Mucosa of descending colon (tissue), 3 donors: ENCODE measurements around the gene HOXA4. TPM values are rescaled to one million over a fixed set of nuclear protein-coding genes. Genes with fewer than 3 reads are reported as not detected.

Experiments
- ATAC-seq: fragments of 200-7000 bp; cut with Tn5 transposase; one replicate; pipeline ENCODE4 v1.9.1; 2020; ENCODE audit warnings: mild to moderate bottlenecking, moderate library complexity
- DNase-seq, 3 donors: peaks; one replicate each; pipeline ENCODE4 v3.0.0-alpha.2; 2020
- H3K36me3 ChIP-seq: fragments of 200-600 bp; one replicate; pipeline ENCODE4 v1.8.0; 2021; ENCODE audit warnings: low read depth, mild to moderate bottlenecking
- H3K4me1 ChIP-seq: fragments of 200-600 bp; one replicate; pipeline ENCODE4 v1.8.0; 2021; ENCODE audit warnings: low read depth, mild to moderate bottlenecking
- H3K4me3 ChIP-seq: fragments of 200-600 bp; one replicate; pipeline ENCODE4 v1.8.0; 2021; ENCODE audit warnings: mild to moderate bottlenecking
- H3K9me3 ChIP-seq: fragments of 200-600 bp; one replicate; pipeline ENCODE4 v1.8.0; 2021; ENCODE audit warnings: mild to moderate bottlenecking
- intact Hi-C, 2 donors: fragments of 100-400 bp; cut with DNase I in 1 of 2; cut with micrococcal nuclease in 1 of 2; formaldehyde crosslinking; loops; one replicate each; pipeline versions ENCODE4 v1.11.0 to v1.11.1; 2022; cut with DNase I, micrococcal nuclease
- total RNA-seq, 3 donors: library from RNA; stranded (reverse); fragmentation: NEBNext Ultra II Directional in 2 of 3; extraction: Animal tissue kit (Norgen Biotek cat#: 25700) in 2 of 3; gene quantifications; one replicate each; pipeline versions ENCODE4 v1.2.1 to v1.2.4, GENCODE V29; 2021 to 2023
- TF ChIP-seq, protein P1 (sequence below): fragments of 200-600 bp; IDR thresholded peaks from one replicate; pipeline ENCODE4 v1.8.0; 2022; ENCODE audit warnings: antibody characterized with exemption, mild to moderate bottlenecking
- donor health status: DM: no; HTN: no; CAD: no; lungs with moderate emphysema.
- donor health status: DM: no; HTN: no; CAD: no.
- donor health status: DM: no; HTN: yes; CAD: no.

Gene HOXA4
- total RNA-seq, 3 donors from 2014 or later = 5.9 to 9.5 (median 8.3) TPM

DNA sequence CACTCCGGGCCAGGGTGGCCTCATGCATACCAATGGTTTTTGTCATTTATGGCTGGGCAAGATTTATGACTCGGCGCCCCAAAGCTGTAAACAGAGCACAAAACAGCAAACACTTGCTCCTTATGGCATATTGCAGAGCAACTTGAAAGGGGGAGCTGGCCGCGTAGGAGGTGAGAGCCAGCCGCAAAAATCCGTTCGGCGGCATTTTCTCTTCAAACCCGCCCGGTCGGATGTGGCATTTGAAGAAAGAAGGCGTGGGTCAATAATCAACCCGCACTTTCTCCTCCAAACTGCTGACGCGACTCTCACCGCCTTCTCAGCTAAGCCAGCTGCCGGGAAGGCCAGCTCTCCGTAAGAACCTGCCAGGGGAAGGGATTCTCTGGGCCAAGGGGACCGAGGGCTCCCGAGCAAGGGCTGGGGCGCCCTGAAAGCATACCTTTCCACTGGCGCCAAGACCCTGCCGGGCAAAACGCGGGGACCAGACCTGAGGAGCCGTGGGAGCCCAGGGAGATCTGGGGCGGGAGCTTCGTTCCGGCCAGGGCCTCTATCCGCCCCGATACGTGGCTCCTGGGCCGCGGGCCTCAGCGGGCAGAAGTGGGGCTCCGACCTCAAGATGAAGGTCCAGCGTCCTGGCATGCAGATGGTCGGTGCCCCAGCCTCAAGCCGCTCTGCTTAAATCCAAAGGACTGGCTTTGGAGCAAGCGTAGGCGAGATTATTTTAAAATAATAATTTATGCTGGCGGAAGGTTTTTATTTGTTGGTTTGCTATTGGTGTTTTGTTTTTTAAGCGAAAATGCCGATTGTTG, 15.1 kb downstream of the HOXA4 start:
- Histone ChIP-seq H3K36me3 (no peaks in the 10 kb centered on the region), H3K4me3 (peak overlapping the region; percentile 6), H3K4me1 (peaks cover 54% of the 10 kb centered on the region), H3K9me3 (no peaks in the 10 kb centered on the region)
- intact Hi-C loops = no loop called here
- ATAC-seq (peak; percentile 50), DNase-seq (peak; percentile 64 to 80 (median 64))
- TF ChIP-seq, protein P1, sequence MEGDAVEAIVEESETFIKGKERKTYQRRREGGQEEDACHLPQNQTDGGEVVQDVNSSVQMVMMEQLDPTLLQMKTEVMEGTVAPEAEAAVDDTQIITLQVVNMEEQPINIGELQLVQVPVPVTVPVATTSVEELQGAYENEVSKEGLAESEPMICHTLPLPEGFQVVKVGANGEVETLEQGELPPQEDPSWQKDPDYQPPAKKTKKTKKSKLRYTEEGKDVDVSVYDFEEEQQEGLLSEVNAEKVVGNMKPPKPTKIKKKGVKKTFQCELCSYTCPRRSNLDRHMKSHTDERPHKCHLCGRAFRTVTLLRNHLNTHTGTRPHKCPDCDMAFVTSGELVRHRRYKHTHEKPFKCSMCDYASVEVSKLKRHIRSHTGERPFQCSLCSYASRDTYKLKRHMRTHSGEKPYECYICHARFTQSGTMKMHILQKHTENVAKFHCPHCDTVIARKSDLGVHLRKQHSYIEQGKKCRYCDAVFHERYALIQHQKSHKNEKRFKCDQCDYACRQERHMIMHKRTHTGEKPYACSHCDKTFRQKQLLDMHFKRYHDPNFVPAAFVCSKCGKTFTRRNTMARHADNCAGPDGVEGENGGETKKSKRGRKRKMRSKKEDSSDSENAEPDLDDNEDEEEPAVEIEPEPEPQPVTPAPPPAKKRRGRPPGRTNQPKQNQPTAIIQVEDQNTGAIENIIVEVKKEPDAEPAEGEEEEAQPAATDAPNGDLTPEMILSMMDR = no peak

DNA sequence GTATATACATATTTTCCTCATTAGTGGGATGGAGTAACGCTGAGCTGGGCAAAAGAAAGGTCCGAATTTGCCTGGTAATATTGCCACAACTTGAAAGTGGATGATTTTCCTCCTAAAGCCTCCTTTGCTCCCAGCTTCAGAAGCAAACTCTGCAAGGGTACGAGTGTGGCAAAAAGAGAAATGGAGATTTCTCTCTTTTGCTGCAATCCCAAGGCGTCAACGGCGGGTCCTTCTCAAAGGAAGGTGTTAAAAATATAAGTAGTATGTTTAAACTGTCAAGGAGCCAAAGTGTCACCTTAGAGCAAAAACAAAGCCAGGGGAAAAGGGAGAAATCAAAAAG, 15.7 kb downstream of the HOXA4 start:
- TF ChIP-seq, protein P1 = no peak
- DNase-seq = no peak
- no peak for ATAC-seq
- intact Hi-C loops = no loop called here
- Histone ChIP-seq H3K9me3 (no peaks in the 10 kb centered on the region), H3K36me3 (no peaks in the 10 kb centered on the region), H3K4me3 (no peak overlapping the region), H3K4me1 (peaks cover 52% of the 10 kb centered on the region)

DNA sequence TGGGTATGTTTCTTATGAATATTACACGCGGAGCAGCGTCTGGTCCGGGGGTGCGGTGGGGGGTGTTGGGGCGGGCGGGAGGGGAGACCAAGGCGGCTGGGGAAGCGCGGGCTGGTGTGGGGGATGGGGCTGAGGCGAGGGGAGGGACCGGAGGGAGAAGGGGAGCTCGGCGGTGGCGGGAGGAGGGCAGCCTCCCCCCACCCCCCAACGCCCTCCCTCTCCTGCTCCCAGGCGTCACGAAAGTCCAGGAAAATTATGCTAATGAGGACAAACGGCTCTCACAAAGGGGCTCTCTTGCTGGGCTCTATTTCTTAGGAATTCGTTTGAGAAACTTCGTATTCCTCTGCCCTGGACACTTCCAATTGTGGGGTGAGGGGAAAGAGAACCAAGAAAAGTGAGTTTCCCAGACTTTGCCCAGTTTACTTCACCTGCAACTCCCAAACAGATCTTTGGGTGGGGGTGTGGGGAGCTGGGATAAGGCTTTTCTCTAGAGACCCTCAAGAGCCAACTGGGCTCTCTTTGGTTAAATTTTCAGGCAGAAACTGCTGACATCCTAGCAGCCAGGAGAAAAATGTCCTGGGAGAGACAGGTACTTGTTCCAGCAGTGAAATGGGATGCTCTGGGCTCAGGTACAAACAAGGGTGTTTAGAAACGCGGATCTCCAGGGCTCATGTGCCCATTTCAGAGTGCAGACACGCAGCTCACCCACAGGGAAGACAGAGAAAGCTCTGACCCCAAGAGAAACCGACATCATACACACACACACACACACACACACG, 16.4 kb downstream of the HOXA4 start:
- DNase-seq = peak; percentile 64 to 73 (median 71)
- TF ChIP-seq, protein P1 = no peak
- ATAC-seq = peak; percentile 32
- Histone ChIP-seq H3K4me1 (peaks cover 53% of the 10 kb centered on the region), H3K9me3 (no peaks in the 10 kb centered on the region), H3K4me3 (peak overlapping the region; percentile 11), H3K36me3 (no peaks in the 10 kb centered on the region)
- intact Hi-C loops = no loop called here

DNA sequence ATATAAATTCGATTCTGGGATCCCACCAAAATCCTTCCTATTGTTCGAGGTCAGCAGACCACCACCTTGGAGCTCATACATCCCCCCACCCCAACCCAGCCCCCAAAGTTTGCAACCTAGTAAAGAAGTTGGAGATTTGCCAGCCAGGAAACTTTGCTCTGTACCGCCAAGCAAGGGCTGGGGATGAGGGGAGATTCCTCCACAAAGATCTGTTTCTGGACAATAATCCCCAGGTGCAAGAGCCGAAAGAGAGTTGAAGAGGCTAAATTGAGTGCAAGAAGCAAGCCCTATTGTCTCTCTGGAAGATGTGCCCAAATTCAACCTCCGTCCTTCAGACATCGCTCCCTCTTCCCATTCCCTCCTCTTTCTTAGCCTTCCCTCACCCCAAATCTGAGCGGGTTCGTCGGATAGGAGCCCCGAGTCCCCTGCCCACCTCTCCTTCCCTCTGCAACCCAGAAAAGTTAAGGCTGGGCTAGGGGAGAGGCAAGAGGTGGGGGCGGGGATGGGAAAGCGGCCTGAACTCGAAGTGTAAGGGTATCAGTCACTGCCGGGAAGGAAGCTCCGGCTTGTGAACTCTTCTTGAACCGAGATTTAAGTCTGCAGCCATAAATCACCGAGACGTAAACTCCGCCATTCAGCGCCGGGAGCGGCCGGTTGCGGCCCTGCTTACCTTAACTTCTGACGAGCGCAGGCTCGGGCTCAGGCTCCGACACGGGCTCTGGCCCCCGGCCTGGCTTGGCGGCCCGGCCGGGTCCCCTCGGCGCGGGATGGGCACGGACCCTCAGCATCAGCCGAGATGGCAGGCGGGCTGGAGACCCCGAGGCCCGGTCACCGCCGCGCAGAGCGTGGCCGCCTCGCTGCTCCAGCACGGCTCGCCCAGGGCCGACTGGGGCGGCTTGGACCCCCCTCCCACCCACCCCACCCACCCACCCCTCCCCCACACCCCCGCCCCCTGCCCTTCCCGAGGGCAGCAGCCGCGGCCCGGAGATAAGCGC, 17.3 kb downstream of the HOXA4 start:
- no peaks in the 10 kb centered on the region for H3K36me3 ChIP-seq
- TF ChIP-seq, protein P1 = no peak
- H3K9me3 ChIP-seq = no peaks in the 10 kb centered on the region
- H3K4me1 ChIP-seq = peaks cover 51% of the 10 kb centered on the region
- peak overlapping the region; percentile 11 for H3K4me3 ChIP-seq
- peak; percentile 79 to 87 (median 82) for DNase-seq
- peak; percentile 67 for ATAC-seq
- intact Hi-C loops = no loop called here

DNA sequence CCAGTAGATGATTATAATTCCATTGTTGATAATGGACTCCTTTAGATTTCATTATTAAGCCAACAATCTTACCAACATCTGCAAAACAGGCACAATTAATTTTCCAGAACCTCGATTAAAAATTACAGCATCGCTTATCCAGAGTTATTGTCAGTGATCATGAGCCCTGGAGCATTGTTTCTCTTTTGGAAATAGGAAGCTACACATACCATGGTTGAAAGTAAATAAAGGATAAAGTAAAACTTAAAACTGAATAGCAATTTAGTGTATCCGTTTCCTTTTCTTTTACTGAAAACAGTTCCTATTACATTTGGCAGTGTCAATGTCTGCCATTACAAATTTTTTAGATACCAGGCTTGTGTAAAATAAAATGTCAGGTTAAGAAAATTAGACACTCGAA, 18.2 kb downstream of the HOXA4 start:
- no peak for DNase-seq
- Histone ChIP-seq H3K4me3 (no peak overlapping the region), H3K9me3 (no peaks in the 10 kb centered on the region), H3K36me3 (no peaks in the 10 kb centered on the region), H3K4me1 (peaks cover 48% of the 10 kb centered on the region)
- intact Hi-C loops = no loop called here
- no peak for ATAC-seq
- TF ChIP-seq, protein P1 = no peak
